Caco-2 (cell line): Measurements from ENCODE around the gene KRTAP19-7. TPM values are rescaled to one million over a fixed set of nuclear protein-coding genes. Genes with fewer than 3 reads are reported as not detected.

Experiments used
- BruUV-seq: library from RNA; stranded (reverse); fragments of 400-500 nt; replicated peaks from 2 replicates; lab custom pipeline; 2021; lab: Mats Ljungman, UMichigan
- CTCF ChIA-PET: fragments of 300-600 bp; sonication (Branson Sonifier 250); formaldehyde crosslinking; loops from one replicate; lab custom pipeline; 2022; ENCODE audit warnings: antibody characterized with exemption; lab: Charles Lee
- POLR2A ChIA-PET: fragments of 300-600 bp; sonication (Branson Sonifier 250); formaldehyde crosslinking; loops from one replicate; lab custom pipeline; 2022; ENCODE audit warnings: antibody characterized with exemption; lab: Charles Lee
- DNase-seq, 2 experiments: peaks; one replicate each; pipeline versions ENCODE4 v3.0.0 to v3.0.0-alpha.2; 2020 to 2022
- H3K27me3 ChIP-seq: replicated peaks from 2 replicates; pipeline ENCODE4 v1.6.0; 2011; ENCODE audit warnings: low read length; ENCODE audit not compliant: control insufficient read depth, insufficient read depth
- H3K36me3 ChIP-seq: 2 replicates; pipeline ENCODE4 v1.5.1; 2011; ENCODE audit warnings: low read length; ENCODE audit not compliant: control insufficient read depth, insufficient read depth
- H3K4me1 ChIP-seq: fragments of 250-450 bp; sonication (Bioruptor Pico); 2 replicates; pipeline ENCODE4 v1.5.1; 2020; ENCODE audit warnings: mild to moderate bottlenecking
- H3K4me3 ChIP-seq: 2 replicates; pipeline ENCODE4 v1.5.1; 2011; ENCODE audit warnings: low read depth, mild to moderate bottlenecking, control low read depth, low read length
- H3K9me3 ChIP-seq: fragments of 250-450 bp; sonication (Bioruptor Pico); 2 replicates; pipeline ENCODE4 v1.5.1; 2020; ENCODE audit warnings: mild to moderate bottlenecking, moderate library complexity
- H3K27ac Mint-ChIP-seq: one replicate; pipeline ENCODE4 v1.8.0; 2022; ENCODE audit warnings: mixed read lengths; ENCODE audit not compliant: unreplicated experiment
- H3K27me3 Mint-ChIP-seq: one replicate; pipeline ENCODE4 v1.8.0; 2022; ENCODE audit warnings: mixed read lengths; ENCODE audit not compliant: insufficient read depth, unreplicated experiment
- H3K36me3 Mint-ChIP-seq: one replicate; pipeline ENCODE4 v1.8.0; 2022; ENCODE audit warnings: mild to moderate bottlenecking, mixed read lengths; ENCODE audit not compliant: insufficient read depth, unreplicated experiment
- H3K4me1 Mint-ChIP-seq: one replicate; pipeline ENCODE4 v1.8.0; 2022; ENCODE audit warnings: low read depth, mixed read lengths; ENCODE audit not compliant: unreplicated experiment
- H3K4me3 Mint-ChIP-seq: one replicate; pipeline ENCODE4 v1.8.0; 2022; ENCODE audit warnings: mild to moderate bottlenecking, moderate library complexity, mixed read lengths; ENCODE audit not compliant: unreplicated experiment
- H3K9me3 Mint-ChIP-seq: one replicate; pipeline ENCODE4 v1.8.0; 2022; ENCODE audit warnings: mixed read lengths; ENCODE audit not compliant: unreplicated experiment
- intact Hi-C: fragments of 100-400 bp; cut with micrococcal nuclease; formaldehyde crosslinking; loops from one replicate; pipeline ENCODE4 v1.10.0; 2022; ENCODE audit not compliant: unreplicated experiment
- total RNA-seq: library from RNA; stranded (reverse); gene quantifications from 2 replicates; pipeline ENCODE4 v1.2.3, GENCODE V29; 2022
- TF ChIP-seq, protein P1 (sequence below), 2 experiments: fragments of 200-600 bp in 1 of 2; IDR thresholded peaks; 1 replicate in 1 of 2; 2 replicates in 1 of 2; pipeline versions ENCODE4 v1.5.1 to v1.8.0; 2011 to 2022; ENCODE audit warnings: antibody characterized with exemption in 1 of 2, control low read depth in 1 of 2, inconsistent platforms in 1 of 2, low read depth in 1 of 2, low read length in 1 of 2, mild to moderate bottlenecking in 1 of 2, moderate library complexity in 1 of 2; ENCODE audit not compliant: insufficient read depth in 1 of 2, severe bottlenecking in 1 of 2, unreplicated experiment in 1 of 2

The KRTAP19-7 gene
- total RNA-seq, 1 experiment from 2014 or later, result not detected

DNA sequence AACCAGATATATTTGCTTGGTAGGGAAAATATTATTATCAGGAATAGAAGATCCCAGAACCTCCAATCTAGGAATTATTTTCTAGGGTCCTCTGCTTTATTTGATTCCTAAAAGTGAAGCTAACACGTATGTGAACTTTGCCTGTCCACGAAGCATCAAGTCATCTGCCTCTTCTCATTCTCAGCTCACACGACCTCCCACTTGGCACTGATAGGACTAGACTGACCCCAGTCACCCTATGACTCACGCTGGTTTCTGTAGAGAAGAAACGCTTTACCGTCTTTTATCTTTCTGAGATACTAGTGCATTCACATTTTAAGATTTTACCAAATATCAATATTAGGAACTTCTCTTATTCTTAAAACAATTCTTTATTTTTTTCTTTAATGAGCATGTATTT lies 2.0 kb upstream of the KRTAP19-7 start:
- no peak overlapping the region for H3K27ac Mint-ChIP-seq
- ChIA-PET CTCF (no interaction called here), POLR2A (no interaction called here)
- DNase-seq, result no peak
- no peaks in the 10 kb centered on the region for H3K27me3 ChIP-seq
- no peaks in the 10 kb centered on the region for H3K9me3 ChIP-seq
- H3K4me1 Mint-ChIP-seq, result no peaks in the 10 kb centered on the region
- intact Hi-C loops, result no loop called here
- no peak overlapping the region for H3K4me3 ChIP-seq
- no peaks in the 10 kb centered on the region for H3K4me1 ChIP-seq
- H3K9me3 Mint-ChIP-seq, result peaks cover 9% of the 10 kb centered on the region
- H3K4me3 Mint-ChIP-seq, result no peak overlapping the region
- no TSS peak for BruUV-seq
- H3K36me3 ChIP-seq, result no peaks in the 10 kb centered on the region
- no peaks in the 10 kb centered on the region for H3K36me3 Mint-ChIP-seq
- TF ChIP-seq, protein P1, sequence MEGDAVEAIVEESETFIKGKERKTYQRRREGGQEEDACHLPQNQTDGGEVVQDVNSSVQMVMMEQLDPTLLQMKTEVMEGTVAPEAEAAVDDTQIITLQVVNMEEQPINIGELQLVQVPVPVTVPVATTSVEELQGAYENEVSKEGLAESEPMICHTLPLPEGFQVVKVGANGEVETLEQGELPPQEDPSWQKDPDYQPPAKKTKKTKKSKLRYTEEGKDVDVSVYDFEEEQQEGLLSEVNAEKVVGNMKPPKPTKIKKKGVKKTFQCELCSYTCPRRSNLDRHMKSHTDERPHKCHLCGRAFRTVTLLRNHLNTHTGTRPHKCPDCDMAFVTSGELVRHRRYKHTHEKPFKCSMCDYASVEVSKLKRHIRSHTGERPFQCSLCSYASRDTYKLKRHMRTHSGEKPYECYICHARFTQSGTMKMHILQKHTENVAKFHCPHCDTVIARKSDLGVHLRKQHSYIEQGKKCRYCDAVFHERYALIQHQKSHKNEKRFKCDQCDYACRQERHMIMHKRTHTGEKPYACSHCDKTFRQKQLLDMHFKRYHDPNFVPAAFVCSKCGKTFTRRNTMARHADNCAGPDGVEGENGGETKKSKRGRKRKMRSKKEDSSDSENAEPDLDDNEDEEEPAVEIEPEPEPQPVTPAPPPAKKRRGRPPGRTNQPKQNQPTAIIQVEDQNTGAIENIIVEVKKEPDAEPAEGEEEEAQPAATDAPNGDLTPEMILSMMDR (IDR thresholded peaks at IDR 0.05; ENCODE audit: insufficient read depth in 1 of 2, low read depth in 1 of 2, low read length in 1 of 2, severe bottlenecking in 1 of 2, unreplicated experiment in 1 of 2), result no peak
- no peaks in the 10 kb centered on the region for H3K27me3 Mint-ChIP-seq

DNA sequence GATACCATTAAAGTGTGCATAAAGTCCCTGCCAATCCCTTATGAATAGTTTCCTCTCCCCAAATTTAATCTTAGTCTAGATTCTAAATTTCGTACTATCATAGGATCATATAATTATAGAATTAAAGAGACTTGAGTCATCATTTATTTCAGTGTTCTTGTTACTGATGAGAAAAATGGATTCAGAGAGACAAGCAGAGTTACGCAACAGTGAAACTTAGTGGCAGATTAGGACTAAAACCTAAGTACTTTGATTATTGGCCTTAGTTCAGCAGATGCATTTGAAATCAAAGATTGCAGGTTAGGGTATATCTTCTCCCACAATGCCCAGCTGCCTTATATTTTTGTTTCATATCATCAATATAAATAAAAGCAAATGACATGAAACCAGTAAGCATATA lies 843 bp upstream of the KRTAP19-7 start:
- Mint-ChIP-seq H3K27ac (no peak overlapping the region), H3K4me3 (no peak overlapping the region), H3K4me1 (no peaks in the 10 kb centered on the region), H3K9me3 (peaks cover 9% of the 10 kb centered on the region), H3K27me3 (no peaks in the 10 kb centered on the region), H3K36me3 (no peaks in the 10 kb centered on the region)
- Histone ChIP-seq H3K27me3 (no peaks in the 10 kb centered on the region), H3K4me1 (no peaks in the 10 kb centered on the region), H3K36me3 (no peaks in the 10 kb centered on the region), H3K9me3 (no peaks in the 10 kb centered on the region), H3K4me3 (no peak overlapping the region)
- TF ChIP-seq, protein P1 (IDR thresholded peaks at IDR 0.05; ENCODE audit: insufficient read depth in 1 of 2, low read depth in 1 of 2, low read length in 1 of 2, severe bottlenecking in 1 of 2, unreplicated experiment in 1 of 2), result no peak
- intact Hi-C loops, result no loop called here
- no peak for DNase-seq
- POLR2A ChIA-PET, result no interaction called here
- CTCF ChIA-PET, result no interaction called here
- BruUV-seq, result no TSS peak

DNA sequence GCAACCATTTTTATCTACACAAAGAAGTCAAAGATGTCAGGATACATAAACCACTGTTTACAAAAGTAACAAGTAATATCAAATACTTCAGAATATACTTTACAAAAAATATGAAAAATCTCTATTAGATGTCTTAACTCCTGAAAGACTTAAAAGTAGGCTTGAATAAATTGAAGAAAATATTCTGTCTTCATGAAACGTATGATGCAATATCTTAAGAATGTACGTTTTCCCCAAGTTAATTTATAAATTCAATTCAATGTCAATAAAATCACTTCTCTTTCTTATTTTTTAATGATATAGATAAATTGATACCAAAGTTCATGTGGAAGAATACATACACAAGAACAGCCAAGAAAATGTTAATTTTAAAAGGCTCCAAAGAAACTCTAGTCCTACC lies 6.0 kb downstream of the KRTAP19-7 start:
- Mint-ChIP-seq H3K27me3 (peaks cover 2% of the 10 kb centered on the region), H3K9me3 (peaks cover 13% of the 10 kb centered on the region), H3K4me1 (no peaks in the 10 kb centered on the region), H3K27ac (no peak overlapping the region), H3K36me3 (no peaks in the 10 kb centered on the region), H3K4me3 (no peak overlapping the region)
- intact Hi-C loops, result no loop called here
- TF ChIP-seq, protein P1 (IDR thresholded peaks at IDR 0.05; ENCODE audit: insufficient read depth in 1 of 2, low read depth in 1 of 2, low read length in 1 of 2, severe bottlenecking in 1 of 2, unreplicated experiment in 1 of 2), result no peak
- POLR2A ChIA-PET, result no interaction called here
- Histone ChIP-seq H3K27me3 (no peaks in the 10 kb centered on the region), H3K36me3 (no peaks in the 10 kb centered on the region), H3K4me1 (no peaks in the 10 kb centered on the region), H3K9me3 (no peaks in the 10 kb centered on the region), H3K4me3 (no peak overlapping the region)
- BruUV-seq, result no TSS peak
- CTCF ChIA-PET, result no interaction called here
- no peak for DNase-seq
